ENCODE data around the gene SPAG16.

The SPAG16 gene

GRCh38 chr2:213537579-213537978 is 253.3 kb downstream of the SPAG16 start:
- DNase-seq (ENCODE audit: extremely low read depth in 1 of 2, low read depth in 1 of 2): no peak

GRCh38 chr2:213544940-213545339 is 260.7 kb downstream of the SPAG16 start:
- DNase-seq (ENCODE audit: extremely low read depth in 1 of 2, low read depth in 1 of 2): no peak

- DNase-seq (ENCODE audit: extremely low read depth in 1 of 2, low read depth in 1 of 2): no peak
Measured at GRCh38 chr2:213545481-213545880, 261.2 kb downstream of the SPAG16 start.

GRCh38 chr2:213545964-213546475 is 261.8 kb downstream of the SPAG16 start:
- DNase-seq (ENCODE audit: extremely low read depth in 1 of 2, low read depth in 1 of 2): no peak

- DNase-seq (ENCODE audit: extremely low read depth in 1 of 2, low read depth in 1 of 2): no peak
Measured at GRCh38 chr2:213551526-213551925, 267.3 kb downstream of the SPAG16 start.

GRCh38 chr2:213559053-213559452 is 274.8 kb downstream of the SPAG16 start:
- no peak for DNase-seq (ENCODE audit: extremely low read depth in 1 of 2, low read depth in 1 of 2)

- no peak for DNase-seq (ENCODE audit: extremely low read depth in 1 of 2, low read depth in 1 of 2)
Measured at GRCh38 chr2:213561759-213562158, 277.5 kb downstream of the SPAG16 start.

- DNase-seq (ENCODE audit: extremely low read depth in 1 of 2, low read depth in 1 of 2): no peak
Measured at GRCh38 chr2:213562539-213563180, 278.4 kb downstream of the SPAG16 start.

- no peak for DNase-seq (ENCODE audit: extremely low read depth in 1 of 2, low read depth in 1 of 2)
Measured at GRCh38 chr2:213566846-213567245, 282.6 kb downstream of the SPAG16 start.

GRCh38 chr2:213609570-213610170 is 325.4 kb downstream of the SPAG16 start:
- no peak for DNase-seq (ENCODE audit: extremely low read depth in 1 of 2, low read depth in 1 of 2)

GRCh38 chr2:213627054-213627710 is 342.9 kb downstream of the SPAG16 start:
- no peak for DNase-seq (ENCODE audit: extremely low read depth in 1 of 2, low read depth in 1 of 2)

GRCh38 chr2:213627835-213628460 is 343.7 kb downstream of the SPAG16 start:
- DNase-seq (ENCODE audit: extremely low read depth in 1 of 2, low read depth in 1 of 2): no peak

GRCh38 chr2:213640738-213641425 is 356.6 kb downstream of the SPAG16 start:
- no peak for DNase-seq (ENCODE audit: extremely low read depth in 1 of 2, low read depth in 1 of 2)

- no peak for DNase-seq (ENCODE audit: extremely low read depth in 1 of 2, low read depth in 1 of 2)
Measured at GRCh38 chr2:213644926-213645325, 360.7 kb downstream of the SPAG16 start.

- DNase-seq (ENCODE audit: extremely low read depth in 1 of 2, low read depth in 1 of 2): no peak
Measured at GRCh38 chr2:213649176-213649575, 364.9 kb downstream of the SPAG16 start.

- DNase-seq (ENCODE audit: extremely low read depth in 1 of 2, low read depth in 1 of 2): no peak
Measured at GRCh38 chr2:213664817-213665216, 380.6 kb downstream of the SPAG16 start.

GRCh38 chr2:213669657-213670056 is 385.4 kb downstream of the SPAG16 start:
- no peak for DNase-seq (ENCODE audit: extremely low read depth in 1 of 2, low read depth in 1 of 2)

- DNase-seq (ENCODE audit: extremely low read depth in 1 of 2, low read depth in 1 of 2): no peak
Measured at GRCh38 chr2:213678437-213679218, 394.4 kb downstream of the SPAG16 start.

GRCh38 chr2:213679894-213680293 is 395.6 kb downstream of the SPAG16 start:
- no peak for DNase-seq (ENCODE audit: extremely low read depth in 1 of 2, low read depth in 1 of 2)

- DNase-seq (ENCODE audit: extremely low read depth in 1 of 2, low read depth in 1 of 2): no peak
Measured at GRCh38 chr2:213682276-213682675, 398.0 kb downstream of the SPAG16 start.

Data from activated CD8-positive, alpha-beta memory T cell treated with anti-CD3 and anti-CD28 coated beads for 1 hour (primary cell).